ENCODE data around the gene BCAS3.

The BCAS3 gene

DNA sequence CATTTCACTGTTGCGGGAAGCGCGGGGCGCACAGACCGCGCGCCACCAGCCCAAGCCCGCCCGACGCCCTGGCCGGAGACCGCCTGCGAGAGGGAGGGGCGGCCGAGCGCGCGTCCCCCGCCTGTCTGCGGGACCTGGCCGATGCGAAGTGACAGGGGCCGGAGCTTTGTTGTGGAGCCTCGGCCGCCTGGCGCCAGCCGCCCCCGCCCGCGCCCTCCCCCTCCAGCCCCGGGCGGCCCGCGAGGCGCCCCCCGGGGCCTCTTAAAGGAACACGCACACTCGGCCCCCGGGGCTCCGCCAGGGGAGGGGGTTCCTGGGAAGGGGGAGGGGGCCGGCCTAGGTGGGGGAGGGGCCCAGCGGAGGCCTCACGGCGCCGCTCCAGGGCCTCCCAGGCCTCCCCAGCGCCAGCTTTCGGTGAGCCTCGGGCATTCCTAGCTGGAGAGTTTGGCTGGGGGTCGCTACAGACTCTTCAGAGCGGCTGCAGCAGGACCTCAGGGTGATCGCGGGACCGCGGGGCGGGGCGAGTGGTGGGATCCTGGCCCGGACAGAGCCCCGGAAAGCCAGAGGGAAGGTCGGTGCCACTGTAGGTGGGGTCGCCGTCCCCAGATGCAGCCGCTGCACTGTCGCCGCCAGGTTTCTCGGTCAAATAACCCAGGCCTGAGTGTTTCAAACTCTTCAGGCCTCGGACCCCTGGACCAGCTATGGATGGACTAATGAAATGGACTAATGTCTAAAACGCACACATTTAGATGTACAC is 719.6 kb downstream of the BCAS3 start:
- no peak overlapping the region for H3K4me2 ChIP-seq (ENCODE audit: low read length)
- no peaks in the 10 kb centered on the region for H3K4me1 ChIP-seq (ENCODE audit: control insufficient read depth, low read length)

DNA sequence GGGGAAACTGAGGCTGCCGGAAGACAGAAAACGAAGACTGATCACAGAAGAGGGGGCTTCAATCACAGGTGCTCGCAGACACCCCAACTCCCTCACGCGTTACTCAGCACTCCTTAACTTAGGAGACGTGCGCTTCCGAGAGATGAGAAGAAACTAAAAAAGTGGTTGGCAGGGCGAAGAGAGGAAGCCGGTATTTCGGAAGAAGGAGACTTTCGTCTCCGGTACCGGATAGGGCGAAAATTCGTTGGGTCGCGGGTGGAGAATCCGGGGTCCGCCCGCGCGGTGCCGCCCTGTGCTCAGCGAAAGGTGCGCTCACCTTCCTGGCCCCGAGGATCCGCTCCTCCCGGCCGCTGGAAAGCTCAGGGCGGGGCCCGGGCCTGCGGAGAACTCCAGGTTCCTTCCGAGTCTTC is 721.1 kb downstream of the BCAS3 start:
- Histone ChIP-seq H3K9me3 (ENCODE audit: control insufficient read depth, insufficient read depth, low read length) (no peaks in the 10 kb centered on the region), H3K4me2 (ENCODE audit: low read length) (no peak overlapping the region), H3K79me2 (ENCODE audit: control insufficient read depth, low read length) (no peaks in the 10 kb centered on the region), H3K9me2 (replicated peaks; ENCODE audit: control insufficient read depth, low read length) (no peaks in the 10 kb centered on the region), H3K27ac (ENCODE audit: low read depth, low read length) (no peak overlapping the region), H3K4me1 (ENCODE audit: control insufficient read depth, low read length) (no peaks in the 10 kb centered on the region), H3K4me3 (ENCODE audit: low read length) (no peak overlapping the region), H3F3A (ENCODE audit: control insufficient read depth, insufficient read depth) (no peaks in the 10 kb centered on the region), H4K20me1 (ENCODE audit: control insufficient read depth, insufficient read depth, low read depth, low read length) (no peaks in the 10 kb centered on the region), H3K36me3 (ENCODE audit: control insufficient read depth, low read length) (no peaks in the 10 kb centered on the region), H3K27me3 (ENCODE audit: control insufficient read depth, low read length) (peaks cover 43% of the 10 kb centered on the region)
- no peak for TF ChIP-seq CTCF (IDR thresholded peaks at IDR 0.05; ENCODE audit: low read depth, low read length, poor library complexity, severe bottlenecking)
- no peak for TF ChIP-seq EZH2phosphoT487 (IDR thresholded peaks at IDR 0.05; ENCODE audit: borderline replicate concordance, low read length)

More for the DNA sequence above, 719.6 kb downstream of the BCAS3 start:
- H3K36me3 ChIP-seq (ENCODE audit: control insufficient read depth, low read length): no peaks in the 10 kb centered on the region
- no peak overlapping the region for H3K4me3 ChIP-seq (ENCODE audit: low read length)
- no peaks in the 10 kb centered on the region for H3K9me2 ChIP-seq (replicated peaks; ENCODE audit: control insufficient read depth, low read length)
- no peaks in the 10 kb centered on the region for H4K20me1 ChIP-seq (ENCODE audit: control insufficient read depth, insufficient read depth, low read depth, low read length)
- H3K27ac ChIP-seq (ENCODE audit: low read depth, low read length): no peak overlapping the region
- TF ChIP-seq CTCF (IDR thresholded peaks at IDR 0.05; ENCODE audit: low read depth, low read length, poor library complexity, severe bottlenecking): no peak
- TF ChIP-seq EZH2phosphoT487 (IDR thresholded peaks at IDR 0.05; ENCODE audit: borderline replicate concordance, low read length): no peak
- no peaks in the 10 kb centered on the region for H3K79me2 ChIP-seq (ENCODE audit: control insufficient read depth, low read length)
- no peaks in the 10 kb centered on the region for H3K9me3 ChIP-seq (ENCODE audit: control insufficient read depth, insufficient read depth, low read length)
- H3K27me3 ChIP-seq (ENCODE audit: control insufficient read depth, low read length): peaks cover 28% of the 10 kb centered on the region
- no peaks in the 10 kb centered on the region for H3F3A ChIP-seq (ENCODE audit: control insufficient read depth, insufficient read depth)

GRCh38 chr17:61399131-61400065 is 721.7 kb downstream of the BCAS3 start, which contains the start of gene TBX2:
Gene TBX2, plus strand, starts transcription at chr17:61399843. Its CDS starts 334 bp downstream, at chr17:61400177.
- Histone ChIP-seq H3K27ac (ENCODE audit: low read depth, low read length) (no peak within 1 kb of the TSS), H3K79me2 (ENCODE audit: control insufficient read depth, low read length) (no peaks in the 10 kb centered on the region), H3K27me3 (ENCODE audit: control insufficient read depth, low read length) (peaks cover 47% of the 10 kb centered on the region), H3K4me1 (ENCODE audit: control insufficient read depth, low read length) (no peaks in the 10 kb centered on the region), H3K9me2 (replicated peaks; ENCODE audit: control insufficient read depth, low read length) (no peaks in the 10 kb centered on the region), H3K36me3 (ENCODE audit: control insufficient read depth, low read length) (no peaks in the 10 kb centered on the region), H3K4me3 (ENCODE audit: low read length) (no peak within 1 kb of the TSS), H3K4me2 (ENCODE audit: low read length) (no peak within 1 kb of the TSS), H4K20me1 (ENCODE audit: control insufficient read depth, insufficient read depth, low read depth, low read length) (no peaks in the 10 kb centered on the region), H3K9me3 (ENCODE audit: control insufficient read depth, insufficient read depth, low read length) (no peaks in the 10 kb centered on the region), H3F3A (ENCODE audit: control insufficient read depth, insufficient read depth) (no peaks in the 10 kb centered on the region)
- TF ChIP-seq CTCF (IDR thresholded peaks at IDR 0.05; ENCODE audit: low read depth, low read length, poor library complexity, severe bottlenecking) (no peak), EZH2phosphoT487 (IDR thresholded peaks at IDR 0.05; ENCODE audit: borderline replicate concordance, low read length) (peak; percentile 50)

Measured in DOHH2 (cell line).